Heart right ventricle (tissue), 16 donors: Measurements from ENCODE around the gene GPR32. TPM values are rescaled to one million over a fixed set of nuclear protein-coding genes. Genes with fewer than 3 reads are reported as not detected.

Experiments
- ATAC-seq, 8 donors: fragments of 200-7000 bp; cut with Tn5 transposase; one replicate each; pipeline ENCODE4 v1.9.1; 2020; ENCODE audit warnings: mild to moderate bottlenecking in 8 of 8, moderate library complexity in 8 of 8, moderate number of reproducible peaks in 1 of 8
- DNase-seq, 2 donors: peaks; one replicate each; pipeline ENCODE4 v3.0.0-alpha.2; 2020
- H3K27ac ChIP-seq, 10 donors: fragments of 200-600 bp; sonication (generic) in 2 of 10; one replicate each; pipeline versions ENCODE4 v1.5.0 to v1.8.0; 2020 to 2022; ENCODE audit warnings: mild to moderate bottlenecking in 3 of 10
- H3K27me3 ChIP-seq, 7 donors: fragments of 200-600 bp; one replicate each; pipeline ENCODE4 v1.8.0; 2021 to 2022; ENCODE audit warnings: mild to moderate bottlenecking in 2 of 7
- H3K36me3 ChIP-seq, 9 donors: fragments of 200-600 bp; sonication (generic) in 1 of 9; one replicate each; pipeline versions ENCODE4 v1.5.0 to v1.8.0; 2020 to 2022; ENCODE audit warnings: mild to moderate bottlenecking in 2 of 9
- H3K4me1 ChIP-seq, 9 donors: fragments of 200-600 bp; sonication (generic) in 1 of 9; one replicate each; pipeline versions ENCODE4 v1.5.0 to v1.8.0; 2020 to 2022; ENCODE audit warnings: mild to moderate bottlenecking in 4 of 9
- H3K4me3 ChIP-seq, 10 donors: fragments of 200-600 bp; sonication (generic) in 2 of 10; one replicate each; pipeline versions ENCODE4 v1.5.0 to v1.8.0; 2020 to 2022; ENCODE audit warnings: mild to moderate bottlenecking in 7 of 10, moderate library complexity in 2 of 10
- H3K9me3 ChIP-seq, 11 donors: fragments of 200-600 bp in 10 of 11; sonication (generic) in 2 of 11; one replicate each; pipeline versions ENCODE4 v1.5.0 to v1.8.0; 2013 to 2022; ENCODE audit warnings: mild to moderate bottlenecking in 2 of 11, control low read depth in 1 of 11, moderate library complexity in 1 of 11
- WGBS, 2 donors: extraction: QIAGEN DNeasy Blood & Tissue Kit; methylation state at CpG; one replicate each; pipeline ENCODE4 v1.1.7; 2013; ENCODE audit warnings: inconsistent platforms in 1 of 2; 5-methylcytosine and 5-hydroxymethylcytosine counted together
- intact Hi-C, 10 donors: fragments of 100-400 bp; cut with DNase I; formaldehyde crosslinking; loops; one replicate each; pipeline versions ENCODE4 v1.11.1 to v1.14.2; 2022
- polyA plus RNA-seq, 2 donors: library from polyadenylated mRNA; stranded (reverse); fragments of 200-250 nt; gene quantifications; one replicate each; pipeline ENCODE4 v1.2.3, GENCODE V29; 2013
- total RNA-seq, 10 donors: library from RNA; stranded (reverse); fragmentation: NEBNext Ultra II Directional in 3 of 10; extraction: Animal tissue kit (Norgen Biotek cat#: 25700) in 3 of 10; gene quantifications; one replicate each; pipeline versions ENCODE4 v1.2.1 to v1.2.4, GENCODE V29; 2021 to 2023
- TF ChIP-seq, protein P1 (sequence below), 9 donors: fragments of 200-600 bp; sonication (generic) in 2 of 9; IDR thresholded peaks; one replicate each; pipeline versions ENCODE4 v1.5.0 to v1.8.0; 2021 to 2022; ENCODE audit warnings: antibody characterized with exemption in 9 of 9, mild to moderate bottlenecking in 5 of 9, moderate library complexity in 1 of 9
- donor health status: Arrhythmogenic right ventricular cardiomyopathy.
- donor health status: ischemic (EF 13 %, LVEDD 7.1; RV severe dilation, severe dysfunction).
- donor health status: healthy with polysubstance abuse.
- donor health status: DM: no; HTN: yes; CAD: no.
- donor health status: DM: no; HTN: no; CAD: no.
- donor health status: ischemic (EF 25% LVEDD 6.9; RV normal size, moderate dysfunction).
- donor health status: ischemic (EF 25% LVEDD 5.7; RV mildly dilated, moderate dysfunction).
- donor health status: healthy.
- donor health status: DM: yes; HTN: yes; CAD: no.
- donor health status: Ischemic cardiomyopathy.
- donor health status: ischemic (EF 35%, LVEDD 5.7; RV mildly dilated, moderate dysfunction).
- donor health status: nonischemic (EF 11% LVEDD 7.7; RV severe dilation, severe dysfunction).
- donor health status: DM: yes; HTN: yes; CAD: no.
- donor health status: PGD.
- donor health status: ischemic (EF 29% LVEDD 5.4; RV normal size, mild dysfunction).
- donor health status: nonischemic (EF 23%, LVEDD 6.1; RV moderate dilation, normal function).

GPR32 gene
- total and polyA plus RNA-seq, 12 donors = not detected

- peaks cover 0 to 29% (median 6%) of the 10 kb centered on the region in 9 donors for H3K36me3 ChIP-seq
- no peaks in the 10 kb centered on the region for H3K9me3 ChIP-seq
- no peak overlapping the region for H3K27ac ChIP-seq
- 70 to 76% methylated on average over 11 of the region's 11 CpGs for WGBS, 2 donors
- intact Hi-C loops = no loop called here
- TF ChIP-seq, protein P1, sequence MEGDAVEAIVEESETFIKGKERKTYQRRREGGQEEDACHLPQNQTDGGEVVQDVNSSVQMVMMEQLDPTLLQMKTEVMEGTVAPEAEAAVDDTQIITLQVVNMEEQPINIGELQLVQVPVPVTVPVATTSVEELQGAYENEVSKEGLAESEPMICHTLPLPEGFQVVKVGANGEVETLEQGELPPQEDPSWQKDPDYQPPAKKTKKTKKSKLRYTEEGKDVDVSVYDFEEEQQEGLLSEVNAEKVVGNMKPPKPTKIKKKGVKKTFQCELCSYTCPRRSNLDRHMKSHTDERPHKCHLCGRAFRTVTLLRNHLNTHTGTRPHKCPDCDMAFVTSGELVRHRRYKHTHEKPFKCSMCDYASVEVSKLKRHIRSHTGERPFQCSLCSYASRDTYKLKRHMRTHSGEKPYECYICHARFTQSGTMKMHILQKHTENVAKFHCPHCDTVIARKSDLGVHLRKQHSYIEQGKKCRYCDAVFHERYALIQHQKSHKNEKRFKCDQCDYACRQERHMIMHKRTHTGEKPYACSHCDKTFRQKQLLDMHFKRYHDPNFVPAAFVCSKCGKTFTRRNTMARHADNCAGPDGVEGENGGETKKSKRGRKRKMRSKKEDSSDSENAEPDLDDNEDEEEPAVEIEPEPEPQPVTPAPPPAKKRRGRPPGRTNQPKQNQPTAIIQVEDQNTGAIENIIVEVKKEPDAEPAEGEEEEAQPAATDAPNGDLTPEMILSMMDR (IDR thresholded peaks at IDR 0.05) = no peak
- DNase-seq (no peak), ATAC-seq (no peak)
- no peak overlapping the region for H3K4me3 ChIP-seq
- no peaks in the 10 kb centered on the region for H3K4me1 ChIP-seq
- peaks cover 0 to 11% (median 0%) of the 10 kb centered on the region in 7 donors for H3K27me3 ChIP-seq
These were observed 23.3 kb downstream of the GPR32 start for GRCh38 chr19:50793558-50794065.

- H3K36me3 ChIP-seq = peaks cover 0 to 35% (median 6%) of the 10 kb centered on the region in 9 donors
These were observed 24.0 kb downstream of the GPR32 start for GRCh38 chr19:50794074-50794875.

DNA sequence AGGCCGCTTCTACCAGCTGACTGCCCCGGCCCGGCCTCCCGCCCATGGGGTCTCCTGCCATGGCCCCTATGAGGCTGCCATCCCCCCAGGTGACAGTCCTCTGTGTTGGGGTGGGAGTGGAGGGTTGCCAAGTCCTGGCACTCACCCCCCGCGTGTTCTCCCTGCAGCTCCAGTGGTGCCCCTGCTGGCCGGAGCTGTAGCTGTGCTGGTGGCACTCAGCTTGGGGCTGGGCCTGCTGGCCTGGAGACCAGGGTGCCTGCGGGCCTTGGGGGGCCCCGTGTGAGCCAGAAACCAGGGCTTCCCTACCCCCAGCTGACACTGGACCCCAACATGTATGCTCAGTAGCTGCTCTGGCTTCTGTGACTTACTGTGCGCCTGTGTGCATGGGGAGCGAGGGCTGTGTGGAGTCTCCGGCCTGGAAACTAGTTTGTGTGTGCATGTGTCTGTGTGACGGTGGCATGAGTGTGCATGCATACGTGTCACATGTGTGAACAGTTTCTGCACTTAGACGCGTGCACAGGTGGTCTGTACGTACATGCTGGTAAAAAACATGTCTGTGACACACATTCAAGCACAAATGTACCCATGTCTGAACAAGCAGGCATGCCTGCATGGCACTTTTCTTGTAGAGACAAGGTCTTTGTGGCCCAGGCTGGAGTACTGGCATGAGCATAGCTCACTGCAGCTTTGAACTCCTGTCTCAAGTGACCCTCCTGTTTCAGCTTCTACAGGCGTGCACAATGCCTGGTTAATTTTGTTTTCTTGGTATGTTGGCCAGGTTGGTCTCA lies 24.8 kb downstream of the GPR32 start:
- Histone ChIP-seq H3K4me1 (no peaks in the 10 kb centered on the region), H3K4me3 (no peak overlapping the region), H3K27ac (no peak overlapping the region), H3K27me3 (peaks cover 0 to 11% (median 0%) of the 10 kb centered on the region in 7 donors), H3K9me3 (no peaks in the 10 kb centered on the region), H3K36me3 (peaks cover 0 to 43% (median 6%) of the 10 kb centered on the region in 9 donors)
- TF ChIP-seq, protein P1 (IDR thresholded peaks at IDR 0.05) = no peak
- intact Hi-C loops = no loop called here
- no peak for DNase-seq
- ATAC-seq = peak in 2 of 8 donors; percentile 18 to 25
- 47 to 49% methylated on average over 18 of the region's 18 CpGs for WGBS, 2 donors

More at GRCh38 chr19:50794074-50794875, 24.0 kb downstream of the GPR32 start:
- H3K9me3 ChIP-seq = no peaks in the 10 kb centered on the region
- peaks cover 0 to 11% (median 0%) of the 10 kb centered on the region in 7 donors for H3K27me3 ChIP-seq
- intact Hi-C loops = no loop called here
- DNase-seq (no peak), ATAC-seq (no peak)
- H3K27ac ChIP-seq = no peak overlapping the region
- H3K4me3 ChIP-seq = no peak overlapping the region
- TF ChIP-seq, protein P1 (IDR thresholded peaks at IDR 0.05) = no peak
- H3K4me1 ChIP-seq = no peaks in the 10 kb centered on the region
- WGBS, 2 donors = 26 to 27% methylated on average over 15 to 16 of the region's 16 CpGs

- no peak for DNase-seq
- WGBS, 2 donors = 76 to 79% methylated on average over 4 of the region's 4 CpGs
- peaks cover 0 to 11% (median 0%) of the 10 kb centered on the region in 7 donors for H3K27me3 ChIP-seq
These were observed 25.4 kb downstream of the GPR32 start for GRCh38 chr19:50795664-50796073.

More at GRCh38 chr19:50795664-50796073, 25.4 kb downstream of the GPR32 start:
- no peak for ATAC-seq
- H3K36me3 ChIP-seq = peaks cover 0 to 49% (median 6%) of the 10 kb centered on the region in 9 donors
- H3K27ac ChIP-seq = no peak overlapping the region
- no peaks in the 10 kb centered on the region for H3K9me3 ChIP-seq
- TF ChIP-seq, protein P1 (IDR thresholded peaks at IDR 0.05) = no peak
- H3K4me3 ChIP-seq = no peak overlapping the region
- H3K4me1 ChIP-seq = no peaks in the 10 kb centered on the region
- intact Hi-C loops = no loop called here
